Epithelial cell of esophagus (primary cell): ENCODE results near the gene THPO.
A peak's percentile ranks its signal among the peaks of the same experiment; 100 is the strongest.

Experiments used
- DNase-seq: peaks from one replicate; pipeline ENCODE4 v3.0.0; 2010; ENCODE audit warnings: low read depth
- H3K4me3 ChIP-seq: 2 replicates; pipeline ENCODE4 v1.5.1; 2011; ENCODE audit warnings: mild to moderate bottlenecking, low read length, control low read depth
- CTCF ChIP-seq: IDR thresholded peaks from 2 replicates; pipeline ENCODE4 v1.5.1; 2011; ENCODE audit warnings: low read depth, mild to moderate bottlenecking, low read length, control low read depth, inconsistent platforms; ENCODE audit not compliant: insufficient read depth; ENCODE audit errors: missing control alignments

THPO gene

GRCh38 chr3:184377882-184378445, at the start of gene THPO:
Gene THPO (minus strand): TSS chr3:184378207. CDS start chr3:184376259, 1,948 bp downstream.
- TF ChIP-seq CTCF, result no peak
- H3K4me3 ChIP-seq, result no peak within 1 kb of the TSS
- no peak for DNase-seq

GRCh38 chr3:184426691-184427141, 48.7 kb upstream of the THPO start:
- no peak for TF ChIP-seq CTCF
- no peak for DNase-seq

GRCh38 chr3:184423561-184423960, 45.6 kb upstream of the THPO start:
- DNase-seq, result peak; percentile 8
- no peak overlapping the region for H3K4me3 ChIP-seq
- TF ChIP-seq CTCF, result no peak

More at GRCh38 chr3:184426691-184427141, 48.7 kb upstream of the THPO start:
- no peak overlapping the region for H3K4me3 ChIP-seq

- TF ChIP-seq CTCF, result no peak
- no peak for DNase-seq
Observed at GRCh38 chr3:184419171-184419570, 41.2 kb upstream of the THPO start.

GRCh38 chr3:184417619-184418327, 39.8 kb upstream of the THPO start:
- DNase-seq, result peak; percentile 73
- peak; percentile 95 for TF ChIP-seq CTCF

More at GRCh38 chr3:184419171-184419570, 41.2 kb upstream of the THPO start:
- H3K4me3 ChIP-seq, result no peak overlapping the region

GRCh38 chr3:184415203-184415490, 37.1 kb upstream of the THPO start:
- H3K4me3 ChIP-seq, result no peak overlapping the region
- no peak for TF ChIP-seq CTCF
- no peak for DNase-seq

More at GRCh38 chr3:184417619-184418327, 39.8 kb upstream of the THPO start:
- no peak overlapping the region for H3K4me3 ChIP-seq
